GM12878 (cell line): Measurements from ENCODE around the gene UNCX. TPM values are rescaled to one million over a fixed set of nuclear protein-coding genes. Genes with fewer than 3 reads are reported as not detected.
"Not testable (repeated sequence)": the region's sequence is repeated elsewhere in the genome, so short reads cannot be mapped to it uniquely, and the experiment has no call there.

Experiments
- ATAC-seq: fragments of 200-7000 bp; cut with Tn5 transposase; 3 replicates; pipeline ENCODE4 v1.9.1; 2020; ENCODE audit warnings: mild to moderate bottlenecking, moderate library complexity
- BruUV-seq: library from RNA; stranded (reverse); fragments of 400-500 nt; replicated peaks from 2 replicates; lab custom pipeline; 2021; lab: Mats Ljungman, UMichigan
- CTCF ChIA-PET: fragments of 300-600 bp; sonication (Branson Sonifier 250); formaldehyde crosslinking; extraction: SDS; loops from one replicate; lab custom pipeline; 2021; ENCODE audit warnings: inconsistent platforms; lab: Yijun Ruan, JAX
- POLR2A ChIA-PET: fragments of 350-600 bp; formaldehyde crosslinking; extraction: SDS; loops from one replicate; lab custom pipeline; 2021; ENCODE audit warnings: inconsistent platforms; lab: Charles Lee
- RAD21 ChIA-PET: fragments of 300-600 bp; sonication (Branson Sonifier 250); formaldehyde crosslinking; loops from one replicate; lab custom pipeline; 2023; ENCODE audit warnings: antibody characterized with exemption; ENCODE audit not compliant: unreplicated experiment; lab: Charles Lee
- SMC1A ChIA-PET: fragments of 300-600 bp; sonication (Branson Sonifier 250); formaldehyde crosslinking; loops from one replicate; lab custom pipeline; 2023; ENCODE audit not compliant: unreplicated experiment, uncharacterized antibody; lab: Charles Lee
- DNase-seq: peaks from one replicate; pipeline ENCODE4 v3.0.0-alpha.2; 2011; ENCODE audit warnings: low read depth, low spot score
- FAIRE-seq: peaks from 3 replicates; lab custom pipeline; 2011; peaks lifted over from hg19 to GRCh38; lab: Jason Lieb, UNC
- H2AFZ ChIP-seq: 2 replicates; pipeline ENCODE4 v1.6.0; 2011; ENCODE audit warnings: low read depth, low read length, control low read depth; ENCODE audit not compliant: control insufficient read depth
- H3K27ac ChIP-seq: 2 replicates; pipeline ENCODE4 v1.5.1; 2011; ENCODE audit warnings: control low read depth; ENCODE audit not compliant: control insufficient read depth, insufficient read depth
- H3K27me3 ChIP-seq, 2 experiments: replicated peaks in 1 of 2; 2 replicates each; pipeline versions ENCODE4 v1.6.0 to v1.6.1; 2011; ENCODE audit warnings: low read length in 1 of 2; ENCODE audit not compliant: control insufficient read depth in 2 of 2, insufficient read depth in 2 of 2
- H3K36me3 ChIP-seq, 2 experiments: 2 replicates each; pipeline ENCODE4 v1.5.1; 2011; ENCODE audit warnings: low read length in 1 of 2; ENCODE audit not compliant: control insufficient read depth in 2 of 2, insufficient read depth in 2 of 2
- H3K4me1 ChIP-seq: 2 replicates; pipeline ENCODE4 v1.6.1; 2011; ENCODE audit warnings: mild to moderate bottlenecking, low read length, moderate library complexity, mixed read lengths; ENCODE audit not compliant: control insufficient read depth, insufficient read depth
- H3K4me2 ChIP-seq: 2 replicates; pipeline ENCODE4 v1.6.0; 2011; ENCODE audit warnings: control low read depth; ENCODE audit not compliant: control insufficient read depth, insufficient read depth
- H3K4me3 ChIP-seq: fragments of 200-600 bp; sonication (generic); 2 replicates; pipeline ENCODE4 v1.5.1; 2016
- H3K79me2 ChIP-seq: 2 replicates; pipeline ENCODE4 v1.6.0; 2011; ENCODE audit warnings: low read length; ENCODE audit not compliant: control insufficient read depth, insufficient read depth
- H3K9ac ChIP-seq: 2 replicates; pipeline ENCODE4 v1.8.0; 2011; ENCODE audit warnings: low read length, control low read depth, mixed read lengths; ENCODE audit not compliant: control insufficient read depth, insufficient read depth
- H3K9me3 ChIP-seq: replicated peaks from 3 replicates; pipeline ENCODE4 v1.5.1; 2011; ENCODE audit warnings: mild to moderate bottlenecking, low read length; ENCODE audit not compliant: control insufficient read depth, insufficient read depth
- H4K20me1 ChIP-seq: 2 replicates; pipeline ENCODE4 v1.6.0; 2011; ENCODE audit not compliant: control insufficient read depth, insufficient read depth
- BCL11A ChIP-seq: IDR thresholded peaks from 2 replicates; pipeline ENCODE4 v1.6.1; 2011; ENCODE audit warnings: low read depth, low read length
- EP300 ChIP-seq, 2 experiments: fragments of 150-350 bp in 1 of 2; IDR thresholded peaks; 2 replicates each; pipeline ENCODE4 v1.6.1; 2011 to 2012; ENCODE audit warnings: low read depth in 2 of 2, low read length in 2 of 2, borderline replicate concordance in 1 of 2, improper control_type of control experiment in 1 of 2, inconsistent platforms in 1 of 2; ENCODE audit not compliant: control insufficient read depth in 1 of 2
- KLF5 ChIP-seq: fragments of 450-650 bp; IDR thresholded peaks from 2 replicates; pipeline ENCODE4 v1.6.1; 2014; ENCODE audit warnings: mild to moderate bottlenecking; ENCODE audit not compliant: partially characterized antibody
- SMAD1 ChIP-seq: fragments of 450-650 bp; IDR thresholded peaks from 2 replicates; pipeline ENCODE4 v1.6.1; 2018; ENCODE audit warnings: mild to moderate bottlenecking, low read depth; ENCODE audit not compliant: partially characterized antibody
- TAF1 ChIP-seq: IDR thresholded peaks from 2 replicates; pipeline ENCODE4 v1.6.1; 2011; ENCODE audit warnings: mild to moderate bottlenecking, low read depth, low read length, borderline replicate concordance
- YY1 ChIP-seq: IDR thresholded peaks from 2 replicates; pipeline ENCODE4 v1.6.1; 2011; ENCODE audit warnings: low read depth, mild to moderate bottlenecking, low read length
- WGBS: methylation state at CpG from one replicate; pipeline ENCODE4 v1.1.6; 2016; ENCODE audit warnings: low lambda C conversion rate; ENCODE audit not compliant: insufficient replicate concordance, insufficient coverage; ENCODE audit errors: missing lambda C conversion rate; 5-methylcytosine and 5-hydroxymethylcytosine counted together
- in situ Hi-C: fragments of 300-500 bp; cut with MboI; formaldehyde crosslinking; loops from 9 replicates; pipeline ENCODE4 v1.14.3; 2018; ENCODE audit warnings: mixed read lengths
- intact Hi-C: fragments of 100-400 bp; cut with micrococcal nuclease; formaldehyde crosslinking; loops from one replicate; pipeline ENCODE4 v1.14.2; 2022; ENCODE audit not compliant: unreplicated experiment
- polyA plus RNA-seq, 11 experiments: library from polyadenylated mRNA; depleted of rRNA in 4 of 11; unstranded in 6 of 11; stranded (reverse) in 5 of 11; fragments of >200 nt; fragmentation: Nextera tagmentation in 4 of 11; fragmentation: Illumina TruSeq in 1 of 11; extraction: Ambion mirVana in 4 of 11; extraction: Trizol in 1 of 11; gene quantifications; 1 replicate in 1 of 11; 2 replicates in 10 of 11; pipeline versions ENCODE4 v1.2.1 to v1.2.3, GENCODE V29; 2011 to 2016; ENCODE audit warnings: inconsistent platforms in 2 of 11, missing spikeins in 2 of 11, low read depth in 1 of 11
- total RNA-seq, 4 experiments: library from RNA; depleted of rRNA in 3 of 4; stranded (reverse); fragments of >200 nt in 3 of 4; fragmentation: Illumina TruSeq in 1 of 4; extraction: Trizol in 1 of 4; gene quantifications; 2 replicates each; pipeline versions ENCODE4 v1.2.1 to v1.2.3, GENCODE V29; 2013 to 2021
- TF ChIP-seq, protein P1 (sequence below): fragments of 450-650 bp; IDR thresholded peaks from 2 replicates; pipeline ENCODE4 v1.6.1; 2017; ENCODE audit warnings: mild to moderate bottlenecking, moderate library complexity
- TF ChIP-seq, protein P2 (sequence below), 3 experiments: IDR thresholded peaks in 2 of 3; conservative IDR thresholded peaks in 1 of 3; 2 replicates each; pipeline ENCODE4 v1.5.1; 2011; ENCODE audit warnings: low read depth in 3 of 3, low read length in 3 of 3, mild to moderate bottlenecking in 3 of 3, control low read depth in 2 of 3, moderate library complexity in 2 of 3, inconsistent platforms in 1 of 3, mixed read lengths in 1 of 3; ENCODE audit not compliant: control insufficient read depth in 2 of 3, insufficient read depth in 1 of 3; ENCODE audit errors: extremely low read depth in 1 of 3

UNCX gene
- total and polyA plus RNA-seq, 10 of the 15 experiments (the other 5 are each of a cell fraction or from before 2014, with no cell fraction given) = not detected

DNA sequence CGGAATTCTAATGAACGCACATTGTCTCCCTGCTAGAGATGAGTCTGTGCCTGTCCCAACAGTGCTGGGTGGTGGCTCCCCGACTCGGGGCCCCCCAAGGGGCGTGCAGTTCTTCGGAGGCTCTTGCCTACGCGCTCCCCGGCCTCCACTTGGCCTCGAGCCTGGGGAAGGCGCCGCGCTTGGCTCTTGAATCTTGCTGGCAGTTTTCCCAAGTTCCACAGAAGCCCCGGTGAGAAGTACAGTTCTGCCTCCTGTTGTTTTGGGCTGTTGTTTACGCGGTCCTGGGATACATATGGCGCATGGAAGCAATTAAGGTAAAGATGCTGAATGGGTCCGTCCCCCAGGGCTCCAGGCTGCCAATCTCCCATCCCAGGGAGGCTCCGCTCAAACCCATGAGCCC is 32.6 kb upstream of the UNCX start (continued):
- TF ChIP-seq, protein P1, sequence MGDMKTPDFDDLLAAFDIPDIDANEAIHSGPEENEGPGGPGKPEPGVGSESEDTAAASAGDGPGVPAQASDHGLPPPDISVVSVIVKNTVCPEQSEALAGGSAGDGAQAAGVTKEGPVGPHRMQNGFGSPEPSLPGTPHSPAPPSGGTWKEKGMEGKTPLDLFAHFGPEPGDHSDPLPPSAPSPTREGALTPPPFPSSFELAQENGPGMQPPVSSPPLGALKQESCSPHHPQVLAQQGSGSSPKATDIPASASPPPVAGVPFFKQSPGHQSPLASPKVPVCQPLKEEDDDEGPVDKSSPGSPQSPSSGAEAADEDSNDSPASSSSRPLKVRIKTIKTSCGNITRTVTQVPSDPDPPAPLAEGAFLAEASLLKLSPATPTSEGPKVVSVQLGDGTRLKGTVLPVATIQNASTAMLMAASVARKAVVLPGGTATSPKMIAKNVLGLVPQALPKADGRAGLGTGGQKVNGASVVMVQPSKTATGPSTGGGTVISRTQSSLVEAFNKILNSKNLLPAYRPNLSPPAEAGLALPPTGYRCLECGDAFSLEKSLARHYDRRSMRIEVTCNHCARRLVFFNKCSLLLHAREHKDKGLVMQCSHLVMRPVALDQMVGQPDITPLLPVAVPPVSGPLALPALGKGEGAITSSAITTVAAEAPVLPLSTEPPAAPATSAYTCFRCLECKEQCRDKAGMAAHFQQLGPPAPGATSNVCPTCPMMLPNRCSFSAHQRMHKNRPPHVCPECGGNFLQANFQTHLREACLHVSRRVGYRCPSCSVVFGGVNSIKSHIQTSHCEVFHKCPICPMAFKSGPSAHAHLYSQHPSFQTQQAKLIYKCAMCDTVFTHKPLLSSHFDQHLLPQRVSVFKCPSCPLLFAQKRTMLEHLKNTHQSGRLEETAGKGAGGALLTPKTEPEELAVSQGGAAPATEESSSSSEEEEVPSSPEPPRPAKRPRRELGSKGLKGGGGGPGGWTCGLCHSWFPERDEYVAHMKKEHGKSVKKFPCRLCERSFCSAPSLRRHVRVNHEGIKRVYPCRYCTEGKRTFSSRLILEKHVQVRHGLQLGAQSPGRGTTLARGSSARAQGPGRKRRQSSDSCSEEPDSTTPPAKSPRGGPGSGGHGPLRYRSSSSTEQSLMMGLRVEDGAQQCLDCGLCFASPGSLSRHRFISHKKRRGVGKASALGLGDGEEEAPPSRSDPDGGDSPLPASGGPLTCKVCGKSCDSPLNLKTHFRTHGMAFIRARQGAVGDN = no peak
- TF ChIP-seq EP300 (IDR thresholded peaks at IDR 0.05; ENCODE audit: borderline replicate concordance in 1 of 2, control insufficient read depth in 1 of 2, low read depth in 2 of 2, low read length in 2 of 2) (no peak), KLF5 (no peak), YY1 (no peak)
- TF ChIP-seq, protein P2, sequence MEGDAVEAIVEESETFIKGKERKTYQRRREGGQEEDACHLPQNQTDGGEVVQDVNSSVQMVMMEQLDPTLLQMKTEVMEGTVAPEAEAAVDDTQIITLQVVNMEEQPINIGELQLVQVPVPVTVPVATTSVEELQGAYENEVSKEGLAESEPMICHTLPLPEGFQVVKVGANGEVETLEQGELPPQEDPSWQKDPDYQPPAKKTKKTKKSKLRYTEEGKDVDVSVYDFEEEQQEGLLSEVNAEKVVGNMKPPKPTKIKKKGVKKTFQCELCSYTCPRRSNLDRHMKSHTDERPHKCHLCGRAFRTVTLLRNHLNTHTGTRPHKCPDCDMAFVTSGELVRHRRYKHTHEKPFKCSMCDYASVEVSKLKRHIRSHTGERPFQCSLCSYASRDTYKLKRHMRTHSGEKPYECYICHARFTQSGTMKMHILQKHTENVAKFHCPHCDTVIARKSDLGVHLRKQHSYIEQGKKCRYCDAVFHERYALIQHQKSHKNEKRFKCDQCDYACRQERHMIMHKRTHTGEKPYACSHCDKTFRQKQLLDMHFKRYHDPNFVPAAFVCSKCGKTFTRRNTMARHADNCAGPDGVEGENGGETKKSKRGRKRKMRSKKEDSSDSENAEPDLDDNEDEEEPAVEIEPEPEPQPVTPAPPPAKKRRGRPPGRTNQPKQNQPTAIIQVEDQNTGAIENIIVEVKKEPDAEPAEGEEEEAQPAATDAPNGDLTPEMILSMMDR (IDR thresholded peaks at IDR 0.05 in 2 of 3, conservative IDR thresholded peaks at IDR 0.05 in 1 of 3; ENCODE audit: control insufficient read depth in 2 of 3, extremely low read depth in 1 of 3, insufficient read depth in 1 of 3, low read depth in 3 of 3, low read length in 3 of 3) = no peak

DNA sequence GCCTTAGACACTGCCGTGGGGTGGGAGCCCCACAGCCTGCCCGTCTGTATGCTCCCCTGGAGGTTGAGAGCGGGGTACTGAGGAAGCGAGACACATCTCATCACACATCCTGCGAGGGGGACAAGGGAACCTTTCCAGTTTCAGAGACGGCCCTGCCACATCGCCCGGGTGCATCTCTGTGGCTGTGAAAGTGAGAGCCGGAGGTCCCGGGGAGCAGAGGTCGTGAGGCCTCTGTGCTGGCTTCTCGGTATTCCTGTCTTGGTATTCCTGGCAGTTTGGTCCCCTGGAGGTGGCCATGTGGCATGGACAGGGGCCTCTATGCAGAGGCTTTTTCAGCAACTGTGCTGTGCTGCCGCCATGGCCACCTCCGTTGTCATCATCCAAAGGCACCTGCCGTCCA is 30.8 kb upstream of the UNCX start:
- RAD21 ChIA-PET = no interaction called here

DNA sequence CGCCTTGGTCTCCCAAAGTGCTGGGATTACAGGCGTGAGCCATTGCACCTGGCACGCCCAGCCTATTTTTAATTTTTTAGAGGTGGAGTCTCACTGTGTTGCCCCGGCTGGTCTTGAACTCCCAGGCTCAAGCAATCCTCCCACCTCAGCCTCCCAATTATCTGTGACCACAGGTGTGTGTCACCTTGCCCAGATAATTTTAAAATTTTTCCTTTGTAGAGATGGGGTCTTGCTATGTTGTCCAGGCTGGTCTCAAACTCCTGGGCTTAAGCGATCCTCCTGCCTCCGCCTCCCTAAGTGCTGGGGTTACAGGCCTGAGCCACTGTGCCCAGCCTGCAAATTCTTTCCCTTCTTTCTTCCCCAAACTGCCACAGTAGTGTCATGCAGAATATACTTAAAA is 29.8 kb upstream of the UNCX start:
- POLR2A ChIA-PET, SMC1A ChIA-PET, H3K27me3 ChIP-seq, intact Hi-C loops, ATAC-seq, H4K20me1 ChIP-seq, H3K27ac ChIP-seq, H2AFZ ChIP-seq, H3K4me3 ChIP-seq, DNase-seq, RAD21 ChIA-PET, FAIRE-seq, in situ Hi-C loops, H3K9ac ChIP-seq, CTCF ChIA-PET, H3K36me3 ChIP-seq, H3K4me1 ChIP-seq, BruUV-seq, H3K4me2 ChIP-seq, H3K79me2 ChIP-seq, H3K9me3 ChIP-seq: not testable (repeated sequence)
- 52% methylated on average over 6 of the region's 6 CpGs for WGBS

More for the DNA sequence above, 30.8 kb upstream of the UNCX start:
- ATAC-seq (no peak), DNase-seq (no peak), FAIRE-seq (no peak)
- intact Hi-C loops = no loop called here
- WGBS = 38% methylated on average over 13 of the region's 15 CpGs
- ChIA-PET SMC1A (no interaction called here), CTCF (interaction anchor here (0.7 kb wide), 1 partner anchor 133 kb away, joined by 3 read pairs; no protein-coding TSS in a partner anchor), POLR2A (no interaction called here)
- H3K4me1 ChIP-seq = no peaks in the 10 kb centered on the region
- no peaks in the 10 kb centered on the region for H3K36me3 ChIP-seq
- no peak overlapping the region for H3K27ac ChIP-seq
- no peaks in the 10 kb centered on the region for H3K9me3 ChIP-seq
- in situ Hi-C loops = no loop called here
- no peak overlapping the region for H3K4me2 ChIP-seq
- H3K79me2 ChIP-seq = no peaks in the 10 kb centered on the region
- no TSS peak for BruUV-seq
- no peak overlapping the region for H3K4me3 ChIP-seq
- H4K20me1 ChIP-seq = no peaks in the 10 kb centered on the region
- no peak for TF ChIP-seq TAF1
- no peak for TF ChIP-seq BCL11A
- no peak for TF ChIP-seq YY1
- TF ChIP-seq SMAD1 = no peak
- no peaks in the 10 kb centered on the region for H3K27me3 ChIP-seq
- no peak overlapping the region for H3K9ac ChIP-seq
- H2AFZ ChIP-seq = no peak overlapping the region
